Measurements from ENCODE around the gene HBB.

Gene HBB

GRCh38 chr11:5178046-5178837 is 48.6 kb downstream of the HBB start:
- no peak overlapping the region for H3K27ac ChIP-seq (ENCODE audit: extremely low read depth, low read depth, low read length)
- ChIA-PET CTCF (no interaction called here), POLR2A (no interaction called here)
- no peaks in the 10 kb centered on the region for H3K4me1 ChIP-seq (ENCODE audit: control insufficient read depth, insufficient read depth, low read length)
- H3K4me3 ChIP-seq (ENCODE audit: low read depth, low read length), result no peak overlapping the region
- no peaks in the 10 kb centered on the region for H3K36me3 ChIP-seq (ENCODE audit: control insufficient read depth in 2 of 2, insufficient read depth in 1 of 2, low read length in 2 of 2)
- TF ChIP-seq ZNF350 (tag by site-specific recombination; IDR thresholded peaks at IDR 0.05) (no peak), INSM2 (tag by site-specific recombination; IDR thresholded peaks at IDR 0.05) (no peak), ZNF184 (tag by site-specific recombination; IDR thresholded peaks at IDR 0.05) (no peak)
- H3K9me3 ChIP-seq (ENCODE audit: control insufficient read depth, insufficient read depth, low read depth, low read length), result no peaks in the 10 kb centered on the region
